K562 (cell line): Measurements from ENCODE around the gene SYNGR4. TPM values are rescaled to one million over a fixed set of nuclear protein-coding genes. Genes with fewer than 3 reads are reported as not detected.

Source experiments
- BDP1 ChIP-seq: IDR thresholded peaks from 3 replicates; pipeline ENCODE4 v1.6.1; 2011; ENCODE audit not compliant: insufficient read length, insufficient read depth
- CREM ChIP-seq: IDR thresholded peaks from 2 replicates; pipeline ENCODE4 v1.6.1; 2014; ENCODE audit warnings: antibody characterized with exemption, low read depth
- HLTF ChIP-seq: fragments of 450-650 bp; IDR thresholded peaks from 2 replicates; pipeline ENCODE4 v1.6.1; 2016
- HMG20A ChIP-seq: fragments of 450-650 bp; formaldehyde crosslinking; conservative IDR thresholded peaks from 2 replicates; pipeline ENCODE4 v1.4.0; 2020; ENCODE audit warnings: mild to moderate bottlenecking, mixed read lengths
- KLF6 ChIP-seq: fragments of 250-450 bp; sonication (Bioruptor Pico); IDR thresholded peaks from 2 replicates; pipeline ENCODE4 v1.4.0; 2020; ENCODE audit warnings: mild to moderate bottlenecking, moderate library complexity, borderline replicate concordance
- MYC ChIP-seq, 2 experiments: fragments of 250-450 bp in 1 of 2; sonication (Bioruptor Pico) in 1 of 2; IDR thresholded peaks; 2 replicates each; pipeline versions ENCODE4 v1.5.1 to v1.6.1; 2012 to 2021; ENCODE audit warnings: low read depth in 2 of 2, borderline replicate concordance in 1 of 2, improper control_type of control experiment in 1 of 2, low read length in 1 of 2, mild to moderate bottlenecking in 1 of 2, moderate library complexity in 1 of 2
- NCOA1 ChIP-seq: fragments of 450-650 bp; IDR thresholded peaks from 2 replicates; pipeline ENCODE4 v1.6.1; 2016; ENCODE audit warnings: low read depth
- RBM14 ChIP-seq: fragments of 200-400 bp; formaldehyde crosslinking; IDR thresholded peaks from 2 replicates; pipeline ENCODE4 v1.6.1; 2018; ENCODE audit warnings: low read depth, mild to moderate bottlenecking, low read length, moderate library complexity, borderline replicate concordance; ENCODE audit not compliant: insufficient read depth
- RBM15 ChIP-seq: fragments of 200-400 bp; formaldehyde crosslinking; IDR thresholded peaks from 2 replicates; pipeline ENCODE4 v1.6.1; 2018; ENCODE audit warnings: mild to moderate bottlenecking, low read length, moderate library complexity; ENCODE audit not compliant: insufficient read depth
- SAP30 ChIP-seq: fragments of 200-600 bp; sonication (generic); IDR thresholded peaks from 2 replicates; pipeline ENCODE4 v1.6.1; 2012; ENCODE audit warnings: borderline replicate concordance, low read depth, mild to moderate bottlenecking, moderate library complexity, low read length, control low read depth, inconsistent platforms; ENCODE audit not compliant: insufficient read depth, poor library complexity, severe bottlenecking
- polyA plus RNA-seq, 8 experiments: library from polyadenylated mRNA; depleted of rRNA in 4 of 8; stranded (reverse) in 5 of 8; unstranded in 3 of 8; fragments of >200 nt; fragmentation: Nextera tagmentation in 2 of 8; fragmentation: Illumina TruSeq in 1 of 8; extraction: Ambion mirVana in 2 of 8; extraction: Trizol in 1 of 8; gene quantifications; 2 replicates each; pipeline versions ENCODE4 v1.2.1 to v1.2.3, GENCODE V29; 2011 to 2014; ENCODE audit warnings: inconsistent platforms in 1 of 8, missing spikeins in 1 of 8
- total RNA-seq, 7 experiments: library from RNA; depleted of rRNA in 6 of 7; stranded (reverse); fragments of >200 nt in 6 of 7; fragmentation: Illumina TruSeq in 2 of 7; extraction: Trizol in 2 of 7; gene quantifications; 2 replicates each; pipeline versions ENCODE4 v1.2.1 to v1.2.3, GENCODE V29; 2011 to 2021; ENCODE audit warnings: low replicate concordance in 1 of 7
- TF ChIP-seq, protein P1 (sequence below): fragments of 250-450 bp; sonication (Bioruptor Pico); IDR thresholded peaks from 2 replicates; pipeline ENCODE4 v1.5.0; 2021; ENCODE audit warnings: mild to moderate bottlenecking, moderate library complexity
- TF ChIP-seq, protein P2 (sequence below): fragments of 450-650 bp; IDR thresholded peaks from 2 replicates; pipeline ENCODE4 v1.6.1; 2016; ENCODE audit warnings: borderline replicate concordance
- TF ChIP-seq, protein P3 (sequence below): sonication (generic); formaldehyde crosslinking; IDR thresholded peaks from 2 replicates; pipeline ENCODE4 v1.8.0; 2023; ENCODE audit warnings: missing genetic modification reagents, mild to moderate bottlenecking, borderline replicate concordance

Gene SYNGR4
- total and polyA plus RNA-seq, 9 of the 15 experiments (the other 6 are each of a cell fraction or from before 2014, with no cell fraction given), result 0.07 to 0.14 TPM; not detected in 7

DNA sequence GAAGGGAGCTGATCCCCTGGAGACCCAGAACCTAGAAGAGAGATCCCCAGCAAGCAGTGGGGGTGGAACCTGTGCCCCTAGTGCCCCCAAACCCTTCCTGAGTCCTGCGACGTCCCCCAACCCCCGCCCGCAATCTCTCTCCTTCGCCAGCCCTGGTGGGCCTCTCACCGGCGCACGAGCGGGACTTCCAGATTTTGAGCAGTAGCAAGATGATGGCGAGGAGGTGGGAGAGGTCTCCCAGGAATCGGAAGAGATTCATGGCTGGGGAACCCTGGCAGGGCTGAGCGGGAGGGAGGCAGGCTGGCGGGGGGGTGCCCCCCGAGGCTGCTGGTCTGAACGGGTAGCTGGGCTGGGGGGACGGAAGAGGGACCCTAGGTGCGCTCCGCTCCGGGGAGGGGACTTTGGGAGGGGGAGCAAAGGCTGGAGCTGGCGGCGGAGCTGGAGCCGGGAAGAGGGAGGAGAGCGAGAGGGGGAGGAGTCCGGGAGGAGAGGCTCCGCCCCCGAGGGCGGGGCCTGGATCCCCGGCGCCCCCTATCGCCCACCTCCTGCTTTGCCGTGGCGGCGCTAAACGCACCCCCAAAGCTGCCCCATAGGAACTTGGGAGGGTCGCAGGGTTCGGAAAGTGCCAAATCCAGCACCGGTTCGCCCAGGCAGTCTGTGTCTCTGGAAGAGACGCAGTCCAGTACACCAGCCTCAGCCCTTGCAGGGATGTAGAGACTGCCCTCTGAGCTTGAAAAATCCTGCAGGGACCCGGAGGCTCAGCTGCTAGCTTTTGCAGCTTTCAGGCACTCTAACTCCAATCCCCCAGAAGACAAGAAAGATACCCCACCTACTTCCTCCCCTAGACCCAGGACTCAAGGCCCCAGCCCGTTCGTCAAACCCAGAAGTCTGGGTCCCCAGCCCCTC lies 27.2 kb downstream of the SYNGR4 start, which contains the start of gene KDELR1 (continued):
- TF ChIP-seq, protein P1, sequence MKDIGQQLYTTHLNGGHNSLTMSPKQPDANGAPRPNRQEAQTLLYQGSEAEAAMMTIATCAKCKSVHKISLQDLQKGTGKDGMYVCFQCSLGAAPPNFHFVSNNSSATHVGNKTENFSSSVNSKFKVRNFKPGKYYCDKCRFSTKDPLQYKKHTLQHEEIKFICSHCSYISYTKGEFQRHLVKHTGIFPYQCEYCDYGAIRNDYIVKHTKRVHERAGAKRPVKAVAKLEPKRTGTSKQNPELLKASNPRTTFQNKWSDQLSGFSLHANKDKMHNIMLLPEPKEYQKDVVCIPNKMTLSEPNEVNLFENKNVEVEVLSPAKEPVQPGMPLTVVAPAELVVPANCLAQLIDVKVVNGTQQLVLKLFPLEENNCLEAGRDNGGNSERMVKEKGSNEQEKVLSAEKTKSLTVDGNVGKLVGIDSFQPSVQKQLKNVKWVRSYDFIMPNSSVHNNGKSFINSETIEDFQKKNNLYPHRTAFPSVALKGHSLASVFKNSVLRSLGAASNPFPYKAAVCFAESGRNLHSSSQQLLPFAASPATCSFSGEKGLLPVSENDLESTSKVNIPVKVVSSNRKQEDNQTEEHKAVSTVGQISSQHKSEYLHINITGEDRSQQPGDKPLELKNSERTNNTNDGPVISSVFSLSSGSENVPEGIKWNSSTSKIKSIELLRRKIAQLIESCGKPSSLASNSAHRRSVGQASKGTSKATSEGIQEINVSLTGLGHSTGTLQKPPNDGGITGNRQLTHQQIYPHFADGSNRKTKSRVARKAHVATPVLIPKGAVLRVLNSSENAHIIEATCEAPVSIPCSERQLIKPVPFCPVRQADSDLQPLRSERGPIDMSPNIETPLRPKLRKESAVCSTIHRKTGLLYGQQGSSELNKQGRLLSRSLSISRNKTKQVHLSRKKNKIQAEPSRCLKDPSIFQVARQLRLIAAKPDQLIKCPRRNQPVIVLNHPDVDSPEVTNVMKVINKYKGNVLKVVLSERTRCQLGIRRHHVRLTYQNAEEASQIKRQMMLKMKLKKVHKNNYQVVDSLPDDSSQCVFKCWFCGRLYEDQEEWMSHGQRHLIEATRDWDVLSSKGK, result no peak
- TF ChIP-seq HMG20A (CRISPR knock-in tag) (no peak), CREM (0 out of 2 replicates have a peak, but pooled peaks have one; percentile 37), RBM14 (0 out of 2 replicates have a peak, but pooled peaks have one; percentile 55), MYC (IDR thresholded peaks at IDR 0.05; ENCODE audit: low read depth, low read length) (0 out of 2 replicates have a peak, but pooled peaks have one; percentile 26), MYC (CRISPR knock-in tag; IDR thresholded peaks at IDR 0.05; ENCODE audit: borderline replicate concordance, low read depth) (no peak), NCOA1 (0 out of 2 replicates have a peak, but pooled peaks have one; percentile 7), BDP1 (no peak), HLTF (no peak), RBM15 (no peak), SAP30 (no peak), KLF6 (CRISPR knock-in tag) (no peak)
- TF ChIP-seq, protein P2, sequence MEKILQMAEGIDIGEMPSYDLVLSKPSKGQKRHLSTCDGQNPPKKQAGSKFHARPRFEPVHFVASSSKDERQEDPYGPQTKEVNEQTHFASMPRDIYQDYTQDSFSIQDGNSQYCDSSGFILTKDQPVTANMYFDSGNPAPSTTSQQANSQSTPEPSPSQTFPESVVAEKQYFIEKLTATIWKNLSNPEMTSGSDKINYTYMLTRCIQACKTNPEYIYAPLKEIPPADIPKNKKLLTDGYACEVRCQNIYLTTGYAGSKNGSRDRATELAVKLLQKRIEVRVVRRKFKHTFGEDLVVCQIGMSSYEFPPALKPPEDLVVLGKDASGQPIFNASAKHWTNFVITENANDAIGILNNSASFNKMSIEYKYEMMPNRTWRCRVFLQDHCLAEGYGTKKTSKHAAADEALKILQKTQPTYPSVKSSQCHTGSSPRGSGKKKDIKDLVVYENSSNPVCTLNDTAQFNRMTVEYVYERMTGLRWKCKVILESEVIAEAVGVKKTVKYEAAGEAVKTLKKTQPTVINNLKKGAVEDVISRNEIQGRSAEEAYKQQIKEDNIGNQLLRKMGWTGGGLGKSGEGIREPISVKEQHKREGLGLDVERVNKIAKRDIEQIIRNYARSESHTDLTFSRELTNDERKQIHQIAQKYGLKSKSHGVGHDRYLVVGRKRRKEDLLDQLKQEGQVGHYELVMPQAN, result 0 out of 2 replicates have a peak, but pooled peaks have one; percentile 16
- TF ChIP-seq, protein P3, sequence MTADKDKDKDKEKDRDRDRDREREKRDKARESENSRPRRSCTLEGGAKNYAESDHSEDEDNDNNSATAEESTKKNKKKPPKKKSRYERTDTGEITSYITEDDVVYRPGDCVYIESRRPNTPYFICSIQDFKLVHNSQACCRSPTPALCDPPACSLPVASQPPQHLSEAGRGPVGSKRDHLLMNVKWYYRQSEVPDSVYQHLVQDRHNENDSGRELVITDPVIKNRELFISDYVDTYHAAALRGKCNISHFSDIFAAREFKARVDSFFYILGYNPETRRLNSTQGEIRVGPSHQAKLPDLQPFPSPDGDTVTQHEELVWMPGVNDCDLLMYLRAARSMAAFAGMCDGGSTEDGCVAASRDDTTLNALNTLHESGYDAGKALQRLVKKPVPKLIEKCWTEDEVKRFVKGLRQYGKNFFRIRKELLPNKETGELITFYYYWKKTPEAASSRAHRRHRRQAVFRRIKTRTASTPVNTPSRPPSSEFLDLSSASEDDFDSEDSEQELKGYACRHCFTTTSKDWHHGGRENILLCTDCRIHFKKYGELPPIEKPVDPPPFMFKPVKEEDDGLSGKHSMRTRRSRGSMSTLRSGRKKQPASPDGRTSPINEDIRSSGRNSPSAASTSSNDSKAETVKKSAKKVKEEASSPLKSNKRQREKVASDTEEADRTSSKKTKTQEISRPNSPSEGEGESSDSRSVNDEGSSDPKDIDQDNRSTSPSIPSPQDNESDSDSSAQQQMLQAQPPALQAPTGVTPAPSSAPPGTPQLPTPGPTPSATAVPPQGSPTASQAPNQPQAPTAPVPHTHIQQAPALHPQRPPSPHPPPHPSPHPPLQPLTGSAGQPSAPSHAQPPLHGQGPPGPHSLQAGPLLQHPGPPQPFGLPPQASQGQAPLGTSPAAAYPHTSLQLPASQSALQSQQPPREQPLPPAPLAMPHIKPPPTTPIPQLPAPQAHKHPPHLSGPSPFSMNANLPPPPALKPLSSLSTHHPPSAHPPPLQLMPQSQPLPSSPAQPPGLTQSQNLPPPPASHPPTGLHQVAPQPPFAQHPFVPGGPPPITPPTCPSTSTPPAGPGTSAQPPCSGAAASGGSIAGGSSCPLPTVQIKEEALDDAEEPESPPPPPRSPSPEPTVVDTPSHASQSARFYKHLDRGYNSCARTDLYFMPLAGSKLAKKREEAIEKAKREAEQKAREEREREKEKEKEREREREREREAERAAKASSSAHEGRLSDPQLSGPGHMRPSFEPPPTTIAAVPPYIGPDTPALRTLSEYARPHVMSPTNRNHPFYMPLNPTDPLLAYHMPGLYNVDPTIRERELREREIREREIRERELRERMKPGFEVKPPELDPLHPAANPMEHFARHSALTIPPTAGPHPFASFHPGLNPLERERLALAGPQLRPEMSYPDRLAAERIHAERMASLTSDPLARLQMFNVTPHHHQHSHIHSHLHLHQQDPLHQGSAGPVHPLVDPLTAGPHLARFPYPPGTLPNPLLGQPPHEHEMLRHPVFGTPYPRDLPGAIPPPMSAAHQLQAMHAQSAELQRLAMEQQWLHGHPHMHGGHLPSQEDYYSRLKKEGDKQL (CRISPR knock-in tag), result no peak
